Neural cell (in vitro differentiated cells): ENCODE measurements around the gene SIM1. TPM values are rescaled to one million over a fixed set of nuclear protein-coding genes. Genes with fewer than 3 reads are reported as not detected.

Experiments
- H2AFZ ChIP-seq: fragments of 200-600, 300-800 bp; sonication (generic), shearing (Covaris generic); 2 replicates; pipeline ENCODE4 v1.6.0; 2014; ENCODE audit warnings: low read depth, mild to moderate bottlenecking, antibody characterized with exemption, low read length, moderate library complexity
- H3F3A ChIP-seq: fragments of 200-600 bp; shearing (Covaris generic); 2 replicates; pipeline ENCODE4 v1.6.1; 2016; ENCODE audit warnings: mild to moderate bottlenecking, moderate library complexity, mixed read lengths, antibody characterized with exemption, low read length; ENCODE audit not compliant: insufficient read depth, poor library complexity, severe bottlenecking
- H3K27ac ChIP-seq: fragments of 200-600, 300-800 bp; sonication (generic), shearing (Covaris generic); 2 replicates; pipeline ENCODE4 v1.5.1; 2014; ENCODE audit warnings: mild to moderate bottlenecking, low read length, moderate library complexity
- H3K27me3 ChIP-seq: fragments of 300-800, 200-600 bp; sonication (generic), shearing (Covaris generic); 2 replicates; pipeline ENCODE4 v1.6.0; 2014; ENCODE audit warnings: mild to moderate bottlenecking, low read depth, low read length, moderate library complexity; ENCODE audit not compliant: insufficient read depth
- H3K36me3 ChIP-seq: fragments of 300-800, 200-600 bp; sonication (generic), shearing (Covaris generic); 2 replicates; pipeline ENCODE4 v1.5.1; 2014; ENCODE audit warnings: mild to moderate bottlenecking, antibody characterized with exemption, low read length, moderate library complexity; ENCODE audit not compliant: insufficient read depth
- H3K4me2 ChIP-seq: fragments of 300-800, 200-600 bp; sonication (generic), shearing (Covaris generic); 2 replicates; pipeline ENCODE4 v1.6.0; 2014; ENCODE audit warnings: mild to moderate bottlenecking, low read length
- H3K4me3 ChIP-seq: fragments of 300-800, 200-600 bp; sonication (generic), shearing (Covaris generic); 2 replicates; pipeline ENCODE4 v1.5.1; 2014; ENCODE audit warnings: mild to moderate bottlenecking, low read length, moderate library complexity
- H3K79me2 ChIP-seq: fragments of 200-600 bp; shearing (Covaris generic); replicated peaks from 2 replicates; pipeline ENCODE4 v1.6.0; 2014; ENCODE audit warnings: mild to moderate bottlenecking, low read length, moderate library complexity; ENCODE audit not compliant: insufficient read depth
- H3K9ac ChIP-seq: fragments of 300-800, 200-600 bp; sonication (generic), shearing (Covaris generic); 2 replicates; pipeline ENCODE4 v1.6.1; 2016; ENCODE audit warnings: mild to moderate bottlenecking, low read length, mixed read lengths
- H3K9me2 ChIP-seq: fragments of 200-600 bp; shearing (Covaris generic); 2 replicates; pipeline ENCODE4 v1.6.1; 2016; ENCODE audit warnings: mild to moderate bottlenecking, low read length, mixed read lengths; ENCODE audit not compliant: insufficient read depth
- H3K9me3 ChIP-seq: fragments of 200-600, 300-800 bp; sonication (generic), shearing (Covaris generic); 2 replicates; pipeline ENCODE4 v1.6.1; 2016; ENCODE audit warnings: mild to moderate bottlenecking, mixed run types, low read length, moderate library complexity, mixed read lengths
- H4K20me1 ChIP-seq: fragments of 200-600 bp; shearing (Covaris generic); 2 replicates; pipeline ENCODE4 v1.6.1; 2016; ENCODE audit warnings: mild to moderate bottlenecking, mixed run types; ENCODE audit not compliant: insufficient read depth
- CTCF ChIP-seq: fragments of 450-650 bp; IDR thresholded peaks from 2 replicates; pipeline ENCODE4 v1.5.1; 2014; ENCODE audit warnings: antibody characterized with exemption, mild to moderate bottlenecking, moderate library complexity; ENCODE audit not compliant: poor library complexity, severe bottlenecking
- EP300 ChIP-seq: fragments of 450-650 bp; conservative IDR thresholded peaks from 2 replicates; pipeline ENCODE4 v1.6.1; 2014; ENCODE audit warnings: antibody characterized with exemption, mild to moderate bottlenecking, moderate library complexity; ENCODE audit not compliant: poor library complexity, severe bottlenecking
- EZH2 ChIP-seq: fragments of 200-600, 300-800 bp; shearing (Covaris generic), sonication (generic); IDR thresholded peaks from 2 replicates; pipeline ENCODE4 v1.6.1; 2014; ENCODE audit warnings: antibody characterized with exemption, low read length, borderline replicate concordance, mild to moderate bottlenecking; ENCODE audit not compliant: insufficient read depth, poor library complexity, severe bottlenecking
- MXI1 ChIP-seq: fragments of 450-650 bp; conservative IDR thresholded peaks from 2 replicates; pipeline ENCODE4 v1.6.1; 2014; ENCODE audit warnings: antibody characterized with exemption, mild to moderate bottlenecking; ENCODE audit not compliant: poor library complexity, severe bottlenecking
- POLR2AphosphoS5 ChIP-seq: IDR thresholded peaks from 2 replicates; pipeline ENCODE4 v1.6.1; 2012
- RAD21 ChIP-seq: fragments of 450-650 bp; conservative IDR thresholded peaks from 2 replicates; pipeline ENCODE4 v1.6.1; 2014; ENCODE audit warnings: antibody characterized with exemption, mild to moderate bottlenecking, moderate library complexity
- REST ChIP-seq: IDR thresholded peaks from 2 replicates; pipeline ENCODE4 v1.6.1; 2012; ENCODE audit warnings: borderline replicate concordance
- SMC3 ChIP-seq: fragments of 450-650 bp; conservative IDR thresholded peaks from 2 replicates; pipeline ENCODE4 v1.6.1; 2014; ENCODE audit warnings: antibody characterized with exemption, mild to moderate bottlenecking, moderate library complexity; ENCODE audit not compliant: poor library complexity
- TAF1 ChIP-seq: IDR thresholded peaks from 2 replicates; pipeline ENCODE4 v1.6.1; 2012; ENCODE audit warnings: low read depth
- polyA plus RNA-seq: library from polyadenylated mRNA; depleted of rRNA; stranded (reverse); fragments of >200 nt; gene quantifications from 2 replicates; pipeline ENCODE4 v1.2.3, GENCODE V29; 2014

SIM1 gene
- polyA plus RNA-seq, 1 donor from 2014 or later, result not detected

- no peak overlapping the region for H3K4me3 ChIP-seq
- no peaks in the 10 kb centered on the region for H3K79me2 ChIP-seq
- H3K9ac ChIP-seq, result no peak overlapping the region
- no peaks in the 10 kb centered on the region for H3F3A ChIP-seq
- no peak for TF ChIP-seq REST
- TF ChIP-seq RAD21, result no peak
- TF ChIP-seq POLR2AphosphoS5, result no peak
- TF ChIP-seq EZH2, result no peak
- TF ChIP-seq TAF1, result no peak
- no peak for TF ChIP-seq EP300
- no peak for TF ChIP-seq CTCF
- TF ChIP-seq MXI1, result no peak
- TF ChIP-seq SMC3, result no peak
- no peaks in the 10 kb centered on the region for H3K36me3 ChIP-seq
- H2AFZ ChIP-seq, result no peak overlapping the region
- no peak overlapping the region for H3K4me2 ChIP-seq
- H3K9me2 ChIP-seq, result no peaks in the 10 kb centered on the region
- H4K20me1 ChIP-seq, result no peaks in the 10 kb centered on the region
- H3K9me3 ChIP-seq, result no peaks in the 10 kb centered on the region
- no peaks in the 10 kb centered on the region for H3K27me3 ChIP-seq
- H3K27ac ChIP-seq, result no peak overlapping the region
These were observed 27.4 kb upstream of the SIM1 start for GRCh38 chr6:100491952-100492670.

GRCh38 chr6:100490065-100490464, 25.3 kb upstream of the SIM1 start:
- no peaks in the 10 kb centered on the region for H4K20me1 ChIP-seq
- H3K27me3 ChIP-seq, result no peaks in the 10 kb centered on the region
- TF ChIP-seq EP300 (no peak), POLR2AphosphoS5 (no peak), CTCF (no peak), SMC3 (no peak), MXI1 (no peak), REST (no peak), EZH2 (no peak), RAD21 (no peak), TAF1 (no peak)
- no peaks in the 10 kb centered on the region for H3K9me3 ChIP-seq
- no peak overlapping the region for H2AFZ ChIP-seq
- no peak overlapping the region for H3K4me2 ChIP-seq
- H3K9me2 ChIP-seq, result no peaks in the 10 kb centered on the region
- H3K79me2 ChIP-seq, result no peaks in the 10 kb centered on the region
- H3F3A ChIP-seq, result no peaks in the 10 kb centered on the region
- H3K36me3 ChIP-seq, result no peaks in the 10 kb centered on the region
- H3K4me3 ChIP-seq, result no peak overlapping the region
- no peak overlapping the region for H3K27ac ChIP-seq
- H3K9ac ChIP-seq, result no peak overlapping the region
